Hypothalamus (tissue), 51 donors: Measurements from ENCODE around the gene CDK5RAP2.
"Not testable (repeated sequence)": the region's sequence is repeated elsewhere in the genome, so short reads cannot be mapped to it uniquely, and the experiment has no call there.

Source experiments
- DNase-seq, 51 donors: peaks; one replicate each; lab custom pipeline; 2025; lab: John Stamatoyannopoulos, UW

The CDK5RAP2 gene

GRCh38 chr9:120478208-120478607 lies 101.8 kb downstream of the CDK5RAP2 start:
- DNase-seq: no peak

- DNase-seq: peak in 36 of 51 donors; percentile 2 to 65 (median 28)
Measured at GRCh38 chr9:120477534-120478001, 102.4 kb downstream of the CDK5RAP2 start.

DNA sequence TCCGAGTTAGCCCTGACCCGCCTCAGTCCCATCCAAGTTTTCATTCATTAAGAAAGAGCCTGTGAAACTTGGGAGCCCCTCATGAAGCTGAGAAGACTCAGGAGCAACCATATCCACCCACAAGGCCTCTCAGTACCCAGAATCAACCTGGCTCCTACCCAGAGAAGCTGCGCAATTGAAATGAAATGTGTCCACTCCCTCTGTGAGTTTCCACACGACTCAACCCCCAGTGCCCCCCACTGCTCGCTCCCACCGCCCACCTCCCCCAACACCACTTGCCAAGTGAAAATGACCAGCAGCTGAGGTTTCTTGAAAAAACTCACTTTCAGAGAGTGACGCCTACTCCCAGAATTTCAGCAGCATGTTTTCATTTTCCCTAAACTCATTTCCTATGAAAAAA lies 104.6 kb downstream of the CDK5RAP2 start:
- DNase-seq: peak in 1 of 51 donors; percentile 17

GRCh38 chr9:120474591-120475243 lies 105.2 kb downstream of the CDK5RAP2 start:
- DNase-seq: no peak

- DNase-seq: no peak
Measured at GRCh38 chr9:120473608-120474007, 106.4 kb downstream of the CDK5RAP2 start.

DNA sequence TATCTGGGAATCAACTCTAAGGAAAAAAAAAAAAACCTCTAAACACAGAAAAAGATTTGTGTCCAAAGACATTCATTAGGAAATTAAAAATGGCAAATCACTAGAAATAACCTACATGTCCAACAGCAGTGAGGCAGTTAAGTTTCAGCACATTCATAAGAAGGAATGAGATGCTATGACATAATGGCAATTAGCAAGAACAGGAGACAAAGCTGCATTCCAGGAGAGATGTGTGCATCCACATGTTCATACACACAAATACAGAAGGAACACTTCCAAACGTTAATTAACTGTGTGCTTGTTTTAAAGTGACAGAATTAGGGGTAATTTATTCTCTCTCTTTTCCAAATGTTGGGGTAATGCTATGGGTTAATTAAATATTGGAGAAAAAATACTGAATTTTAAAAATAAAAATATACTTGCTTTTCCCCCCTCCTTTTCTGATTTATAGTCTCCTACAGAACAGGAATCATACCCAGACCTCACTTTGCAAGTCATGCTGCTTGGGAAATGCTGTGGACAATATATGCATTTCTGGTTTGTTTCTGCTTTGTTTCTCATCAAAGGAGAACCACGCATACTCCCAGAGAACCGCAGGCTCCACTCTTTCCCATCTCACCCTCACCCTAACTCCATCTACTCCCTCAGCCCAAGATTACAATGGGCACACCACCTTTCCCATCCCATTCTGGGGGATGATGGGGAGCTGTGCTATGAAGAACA lies 114.1 kb downstream of the CDK5RAP2 start:
- no peak for DNase-seq

- no peak for DNase-seq
Measured at GRCh38 chr9:120464887-120465421, 115.0 kb downstream of the CDK5RAP2 start.

- no peak for DNase-seq
Measured at GRCh38 chr9:120464176-120464886, 115.6 kb downstream of the CDK5RAP2 start.

DNA sequence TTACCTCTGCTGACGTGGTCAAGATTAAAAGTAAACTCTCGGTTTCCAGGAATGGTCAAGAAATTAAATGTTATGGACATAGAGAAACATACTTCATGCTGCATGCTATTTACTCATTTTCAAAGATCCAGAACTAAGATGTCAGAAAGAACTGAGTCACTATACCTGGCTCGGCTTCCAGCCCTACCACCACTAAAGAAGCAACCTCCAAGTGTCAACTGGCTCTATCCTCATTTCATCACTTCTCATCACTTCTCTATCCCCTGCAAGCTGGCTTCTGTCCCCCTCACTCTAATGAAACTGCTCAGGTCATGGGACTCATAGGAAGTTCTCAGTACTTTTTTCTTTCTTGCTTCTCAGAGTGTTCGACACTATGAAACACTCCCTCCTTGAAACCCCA lies 116.2 kb downstream of the CDK5RAP2 start:
- DNase-seq: no peak

GRCh38 chr9:120461677-120462076 lies 118.3 kb downstream of the CDK5RAP2 start:
- not testable (repeated sequence) for DNase-seq

DNA sequence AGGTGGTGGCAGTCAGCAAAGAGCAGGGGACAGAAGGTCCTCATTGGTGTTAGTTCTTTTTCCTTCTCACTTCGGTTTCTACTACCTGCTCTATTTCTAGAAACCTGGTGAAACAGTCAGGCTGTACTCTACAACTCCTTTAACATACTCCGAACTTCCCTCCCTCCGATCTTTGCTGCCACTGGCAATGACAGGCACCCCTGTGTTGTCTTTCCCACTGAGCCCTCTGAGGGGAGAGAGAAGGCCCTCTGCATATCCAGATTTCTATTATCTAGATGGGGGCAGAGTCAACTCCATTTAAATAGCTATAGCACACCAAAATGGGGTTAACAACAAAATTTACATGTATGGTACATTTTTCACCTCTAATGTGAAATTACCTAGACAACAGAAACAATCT lies 123.7 kb downstream of the CDK5RAP2 start:
- no peak for DNase-seq

DNA sequence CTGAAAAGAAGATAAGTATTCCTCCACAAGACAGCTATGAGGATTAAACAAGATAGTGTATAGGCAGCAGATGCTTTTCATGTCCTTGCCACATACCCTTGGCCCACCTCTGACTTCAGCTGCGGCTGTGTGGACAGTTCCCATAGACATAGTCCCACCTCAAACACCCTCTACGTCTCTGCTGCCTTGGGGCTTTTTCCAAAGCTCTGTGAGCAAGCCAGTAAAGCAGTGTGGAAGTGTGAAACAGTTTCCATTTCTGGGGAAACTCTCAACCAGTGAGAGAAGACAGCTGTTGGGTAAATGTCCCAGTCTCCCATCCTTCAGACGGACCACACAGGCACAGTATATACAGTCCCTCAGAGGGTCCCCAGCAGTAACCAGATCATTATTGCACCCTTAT lies 125.5 kb downstream of the CDK5RAP2 start:
- no peak for DNase-seq

DNA sequence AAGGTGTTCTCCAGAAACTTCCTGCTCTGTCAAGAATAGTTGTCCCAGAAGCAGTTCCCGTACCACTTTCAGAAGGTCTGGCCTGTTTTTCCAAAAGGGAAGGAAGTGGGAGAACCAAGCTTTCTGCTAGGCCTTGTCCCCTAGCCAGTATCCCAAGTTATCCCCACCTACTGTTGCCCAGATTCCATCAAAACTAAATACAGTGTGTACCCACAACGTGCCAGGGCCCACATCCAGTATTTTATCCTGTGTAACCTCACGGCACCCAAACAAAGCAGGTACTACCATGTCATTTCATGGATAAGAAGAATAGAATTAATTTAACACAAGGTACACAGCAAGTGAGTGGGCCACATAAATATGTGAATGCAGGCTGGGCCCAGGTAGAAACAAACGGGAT lies 126.2 kb downstream of the CDK5RAP2 start:
- DNase-seq: no peak

DNA sequence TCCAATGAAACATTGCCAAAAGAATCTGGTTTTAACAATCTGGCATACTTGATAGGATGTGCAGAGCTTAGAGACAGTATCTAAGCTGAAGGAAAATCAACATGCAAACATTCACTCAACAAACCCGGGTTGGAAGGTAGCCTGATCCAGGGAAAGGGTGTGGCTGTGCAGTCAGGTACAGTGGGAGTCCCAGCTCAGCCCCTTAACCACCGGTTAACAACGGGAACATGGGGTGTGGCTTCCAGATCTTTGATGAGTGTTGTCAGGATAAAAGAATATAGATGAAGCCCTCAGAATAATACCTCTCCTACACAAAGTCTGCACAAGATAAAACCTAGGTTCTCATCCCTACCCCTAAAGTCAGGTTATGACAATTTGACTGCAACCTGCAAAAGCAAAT lies 127.3 kb downstream of the CDK5RAP2 start:
- DNase-seq: no peak

DNA sequence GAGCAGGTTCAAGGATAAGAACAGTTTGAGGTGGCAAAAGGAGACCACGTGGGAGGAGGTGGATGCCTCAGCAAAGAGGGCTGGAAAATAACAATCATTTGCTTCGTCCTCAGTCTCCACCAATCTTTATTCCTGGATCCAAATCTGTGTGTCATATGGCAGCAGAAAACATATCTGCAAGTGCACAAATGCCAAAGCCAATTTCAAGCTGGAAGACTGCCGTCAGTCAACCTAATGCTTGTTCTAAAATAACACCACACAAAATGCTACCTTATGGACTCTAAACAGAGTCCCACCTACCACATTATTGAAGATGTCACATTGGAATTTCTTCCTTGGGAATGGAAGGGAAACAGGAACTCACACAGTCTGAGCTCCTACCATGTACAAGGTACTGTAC lies 129.1 kb downstream of the CDK5RAP2 start:
- no peak for DNase-seq

DNA sequence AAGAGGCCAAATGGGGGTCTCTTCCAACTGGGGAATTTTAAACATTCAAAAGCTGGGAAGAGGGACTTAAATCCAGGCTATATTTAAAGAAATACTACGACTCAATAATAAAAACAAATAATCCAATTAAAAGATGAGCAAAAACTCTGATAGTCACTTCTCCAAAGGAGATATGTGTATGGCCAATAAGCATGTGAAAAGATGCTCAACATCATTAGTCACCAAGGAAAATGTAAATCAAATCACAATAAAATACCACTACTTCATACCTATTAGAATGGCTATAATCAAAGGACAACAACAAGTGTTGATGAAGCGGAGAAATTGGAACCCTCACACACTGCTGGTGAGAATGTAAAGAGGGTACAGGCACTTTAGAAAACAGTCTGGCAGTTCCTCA lies 130.4 kb downstream of the CDK5RAP2 start:
- DNase-seq: no peak

GRCh38 chr9:120447959-120448500 lies 131.9 kb downstream of the CDK5RAP2 start:
- DNase-seq: no peak

GRCh38 chr9:120446671-120447070 lies 133.3 kb downstream of the CDK5RAP2 start:
- DNase-seq: no peak

DNA sequence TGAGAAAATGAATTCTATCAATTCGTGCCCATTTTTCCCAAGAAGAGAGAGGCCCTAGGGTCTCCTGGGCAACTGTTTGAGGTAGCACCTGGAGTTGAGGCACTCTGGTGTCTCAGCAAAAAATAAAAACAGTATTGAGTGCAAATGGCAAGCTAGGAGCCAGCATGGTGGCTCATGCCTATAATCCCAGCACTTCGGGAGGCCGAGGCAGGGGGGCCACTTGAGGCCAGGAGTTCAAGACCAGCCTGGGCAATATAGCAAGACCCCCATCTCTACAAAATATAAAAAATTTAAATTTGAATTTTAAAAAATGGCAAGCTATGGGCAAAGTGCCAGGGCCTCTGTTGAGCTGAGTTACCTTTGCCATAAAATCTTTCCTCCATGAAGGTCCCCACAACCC lies 136.0 kb downstream of the CDK5RAP2 start:
- no peak for DNase-seq

DNA sequence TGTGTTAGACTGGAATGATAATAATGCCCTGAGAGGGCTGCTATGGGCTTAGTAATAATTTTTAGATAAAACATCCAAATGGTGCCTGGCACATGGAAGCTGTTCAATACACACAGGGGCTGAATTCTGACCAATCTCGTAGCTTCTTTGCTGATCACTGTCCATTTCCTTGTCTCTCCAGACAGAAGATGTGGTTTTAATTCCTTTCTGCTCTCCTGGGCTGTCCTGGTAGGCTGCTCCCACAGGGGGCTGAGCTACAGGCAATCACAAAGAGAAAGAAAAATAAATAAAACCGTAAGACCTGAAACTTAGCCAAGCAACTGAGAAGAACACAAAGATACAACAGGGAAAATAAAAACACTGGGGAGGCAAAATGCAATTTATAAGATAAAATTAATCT lies 136.5 kb downstream of the CDK5RAP2 start:
- DNase-seq: no peak
